H1 (cell line): Measurements from ENCODE around the gene CYGB. TPM values are rescaled to one million over a fixed set of nuclear protein-coding genes. Genes with fewer than 3 reads are reported as not detected.
A peak's percentile ranks its signal among the peaks of the same experiment; 100 is the strongest.

ENCODE experiments used
- CTCF ChIA-PET: fragments of 300-600 bp; sonication (Branson Sonifier 250); formaldehyde crosslinking; loops from one replicate; lab custom pipeline; 2021; ENCODE audit not compliant: partially characterized antibody; lab: Charles Lee
- POLR2A ChIA-PET: fragments of 300-600 bp; sonication (Branson Sonifier 250); formaldehyde crosslinking; loops from one replicate; lab custom pipeline; 2021; ENCODE audit warnings: inconsistent platforms; ENCODE audit not compliant: partially characterized antibody; lab: Charles Lee
- DNase-seq, 2 experiments: peaks; one replicate each; pipeline versions ENCODE4 v3.0.0 to v3.0.0-alpha.2; 2010 to 2022; ENCODE audit warnings: low spot score in 2 of 2, low read depth in 1 of 2, mixed read lengths in 1 of 2
- FAIRE-seq: peaks from 2 replicates; lab custom pipeline; 2011; peaks lifted over from hg19 to GRCh38; lab: Jason Lieb, UNC
- H2AFZ ChIP-seq: 2 replicates; pipeline ENCODE4 v1.8.1; 2012; ENCODE audit warnings: low read length, inconsistent platforms
- H2AK5ac ChIP-seq: 2 replicates; pipeline ENCODE4 v1.6.1; 2013; ENCODE audit warnings: low read depth, low read length
- H2BK120ac ChIP-seq: replicated peaks from 2 replicates; pipeline ENCODE3; 2013; ENCODE audit warnings: low read depth, low read length, inconsistent platforms
- H2BK12ac ChIP-seq: 2 replicates; pipeline ENCODE4 v1.6.1; 2013; ENCODE audit warnings: low read depth, low read length
- H2BK15ac ChIP-seq: 2 replicates; pipeline ENCODE4 v1.6.1; 2013; ENCODE audit warnings: low read length
- H2BK20ac ChIP-seq: 2 replicates; pipeline ENCODE4 v1.6.1; 2013; ENCODE audit warnings: low read length
- H2BK5ac ChIP-seq: 2 replicates; pipeline ENCODE4 v1.6.1; 2013; ENCODE audit warnings: low read depth, low read length
- H3K14ac ChIP-seq: 2 replicates; pipeline ENCODE4 v1.6.1; 2013; ENCODE audit warnings: inconsistent platforms; ENCODE audit not compliant: insufficient read length
- H3K18ac ChIP-seq: 2 replicates; pipeline ENCODE4 v1.6.1; 2013; ENCODE audit warnings: low read length; ENCODE audit errors: extremely low read depth
- H3K23ac ChIP-seq: 2 replicates; pipeline ENCODE4 v1.6.1; 2013; ENCODE audit warnings: inconsistent platforms; ENCODE audit not compliant: insufficient read length
- H3K23me2 ChIP-seq: 2 replicates; pipeline ENCODE4 v1.6.1; 2013; ENCODE audit warnings: low read depth, low read length
- H3K27ac ChIP-seq: 2 replicates; pipeline ENCODE4 v1.6.1; 2011; ENCODE audit warnings: low read depth, low read length, inconsistent platforms
- H3K27me3 ChIP-seq, 4 experiments: replicated peaks in 1 of 4; 1 replicate in 1 of 4; 2 replicates in 3 of 4; pipeline versions ENCODE4 v1.6.1 to v1.8.1; 2011 to 2013; ENCODE audit warnings: low read length in 3 of 4, mild to moderate bottlenecking in 3 of 4, inconsistent platforms in 2 of 4, mixed read lengths in 2 of 4, moderate library complexity in 1 of 4; ENCODE audit not compliant: control insufficient read depth in 3 of 4, insufficient read depth in 3 of 4; ENCODE audit errors: extremely low read depth in 1 of 4
- H3K36me3 ChIP-seq, 4 experiments: 2 replicates each; pipeline versions ENCODE4 v1.6.1 to v1.8.1; 2011 to 2013; ENCODE audit warnings: mild to moderate bottlenecking in 4 of 4, low read length in 3 of 4, moderate library complexity in 2 of 4, control low read depth in 1 of 4, inconsistent platforms in 1 of 4; ENCODE audit not compliant: insufficient read depth in 4 of 4, control insufficient read depth in 2 of 4
- H3K4ac ChIP-seq: replicated peaks from 2 replicates; pipeline ENCODE3; 2013; ENCODE audit warnings: low read length, low read depth, mixed read lengths, inconsistent platforms; ENCODE audit not compliant: insufficient read length
- H3K4me1 ChIP-seq, 4 experiments: replicated peaks in 1 of 4; 1 replicate in 1 of 4; 2 replicates in 3 of 4; pipeline versions ENCODE4 v1.6.1 to v1.8.1; 2011 to 2013; ENCODE audit warnings: low read length in 3 of 4, inconsistent platforms in 2 of 4, mixed read lengths in 1 of 4; ENCODE audit not compliant: insufficient read depth in 4 of 4, control insufficient read depth in 3 of 4
- H3K4me2 ChIP-seq, 2 experiments: 2 replicates each; pipeline versions ENCODE4 v1.6.1 to v1.8.1; 2011 to 2013; ENCODE audit warnings: low read depth in 2 of 2, low read length in 2 of 2, control low read depth in 1 of 2, inconsistent platforms in 1 of 2, mild to moderate bottlenecking in 1 of 2; ENCODE audit not compliant: insufficient read depth in 1 of 2
- H3K4me3 ChIP-seq, 4 experiments: fragments of 200-600, 300-600 bp in 1 of 4; sonication (generic), shearing (Covaris generic), sonication (Bioruptor Twin) in 1 of 4; 2 replicates each; pipeline versions ENCODE4 v1.5.1 to v1.8.1; 2011 to 2016; ENCODE audit warnings: low read length in 4 of 4, low read depth in 3 of 4, control low read depth in 2 of 4, inconsistent platforms in 2 of 4, mild to moderate bottlenecking in 2 of 4, mixed read lengths in 1 of 4, moderate library complexity in 1 of 4; ENCODE audit not compliant: insufficient read depth in 2 of 4; ENCODE audit errors: extremely low read depth in 1 of 4
- H3K56ac ChIP-seq: replicated peaks from 2 replicates; pipeline ENCODE3; 2013; ENCODE audit warnings: low read depth, mild to moderate bottlenecking, mixed read lengths, low read length, inconsistent platforms; ENCODE audit not compliant: insufficient read length
- H3K79me1 ChIP-seq: 2 replicates; pipeline ENCODE4 v1.6.1; 2013; ENCODE audit warnings: low read depth, low read length, control low read depth
- H3K79me2 ChIP-seq, 2 experiments: 2 replicates each; pipeline versions ENCODE4 v1.6.1 to v1.8.1; 2012 to 2013; ENCODE audit warnings: low read length in 2 of 2, mild to moderate bottlenecking in 2 of 2, inconsistent platforms in 1 of 2; ENCODE audit not compliant: insufficient read depth in 2 of 2, control insufficient read depth in 1 of 2
- H3K9ac ChIP-seq, 4 experiments: replicated peaks in 1 of 4; 1 replicate in 1 of 4; 2 replicates in 3 of 4; pipeline versions ENCODE4 v1.6.1 to v1.8.1; 2011 to 2013; ENCODE audit warnings: low read depth in 3 of 4, low read length in 3 of 4, control low read depth in 2 of 4, mild to moderate bottlenecking in 2 of 4, moderate library complexity in 2 of 4, inconsistent platforms in 1 of 4; ENCODE audit errors: extremely low read depth in 1 of 4
- H3K9me3 ChIP-seq, 2 experiments: 2 replicates each; pipeline versions ENCODE4 v1.6.1 to v1.8.1; 2012 to 2013; ENCODE audit warnings: mild to moderate bottlenecking in 2 of 2, moderate library complexity in 2 of 2, control low read depth in 1 of 2, inconsistent platforms in 1 of 2, low read depth in 1 of 2, low read length in 1 of 2, mixed read lengths in 1 of 2; ENCODE audit not compliant: insufficient read depth in 2 of 2
- H4K20me1 ChIP-seq, 2 experiments: replicated peaks in 1 of 2; 2 replicates each; pipeline versions ENCODE3 to v1.8.1; 2011 to 2013; ENCODE audit warnings: inconsistent platforms in 2 of 2, low read length in 2 of 2, mild to moderate bottlenecking in 1 of 2; ENCODE audit not compliant: insufficient read depth in 2 of 2, control insufficient read depth in 1 of 2
- H4K5ac ChIP-seq: 2 replicates; pipeline ENCODE4 v1.6.1; 2013; ENCODE audit warnings: low read length, low read depth, mixed read lengths, inconsistent platforms; ENCODE audit not compliant: insufficient read length
- H4K8ac ChIP-seq: 2 replicates; pipeline ENCODE4 v1.8.0; 2013; ENCODE audit warnings: mild to moderate bottlenecking, moderate library complexity, low read length, inconsistent platforms; ENCODE audit not compliant: insufficient read depth; ENCODE audit errors: extremely low read depth
- H4K91ac ChIP-seq: replicated peaks from 2 replicates; pipeline ENCODE3; 2013; ENCODE audit warnings: low read length, mixed read lengths, inconsistent platforms; ENCODE audit not compliant: insufficient read length
- CEBPB ChIP-seq: IDR thresholded peaks from 2 replicates; pipeline ENCODE4 v1.6.1; 2012; ENCODE audit warnings: low read depth, low read length
- EGR1 ChIP-seq: IDR thresholded peaks from 2 replicates; pipeline ENCODE4 v1.6.1; 2011; ENCODE audit warnings: low read depth, low read length, borderline replicate concordance
- PHF8 ChIP-seq: fragments of 200-600 bp; sonication (generic); conservative IDR thresholded peaks from 2 replicates; pipeline ENCODE4 v1.7.1; 2012; ENCODE audit warnings: low read depth, mild to moderate bottlenecking, inconsistent platforms, low read length, moderate library complexity
- SP4 ChIP-seq: IDR thresholded peaks from 2 replicates; pipeline ENCODE4 v1.6.1; 2012; ENCODE audit warnings: low read length, inconsistent platforms
- WGBS, 2 experiments: shearing (Covaris generic) in 1 of 2; methylation state at CpG; one replicate each; pipeline versions ENCODE4 v1.1.6 to v1.1.7; 2013 to 2015; ENCODE audit warnings: low lambda C conversion rate in 2 of 2, mixed read lengths in 2 of 2, inconsistent platforms in 1 of 2, low coverage in 1 of 2, missing lambda C conversion rate in 1 of 2; ENCODE audit not compliant: insufficient replicate concordance in 2 of 2, insufficient coverage in 1 of 2, insufficient read length in 1 of 2; ENCODE audit errors: extremely low coverage in 1 of 2, missing lambda C conversion rate in 1 of 2; 5-methylcytosine and 5-hydroxymethylcytosine counted together
- polyA plus RNA-seq, 7 experiments: library from polyadenylated mRNA; depleted of rRNA in 3 of 7; stranded (reverse) in 5 of 7; unstranded in 2 of 7; fragments of >200 nt in 5 of 7; fragments of 200-250 nt in 2 of 7; gene quantifications; 1 replicate in 5 of 7; 2 replicates in 1 of 7; 4 replicates in 1 of 7; pipeline versions ENCODE4 v1.2.1 to v1.2.3, GENCODE V29; 2011 to 2013; ENCODE audit warnings: missing spikeins in 2 of 7, mixed read lengths in 2 of 7
- total RNA-seq: library from RNA; stranded (reverse); fragmentation: NEBNext Ultra II Directional; extraction: Animal tissue kit (Norgen Biotek cat#: 25700); gene quantifications from 2 replicates; pipeline ENCODE4 v1.2.1, GENCODE V29; 2021

The CYGB gene
- total and polyA plus RNA-seq, 2 of the 8 experiments (the other 6 are each of a cell fraction or from before 2014, with no cell fraction given), result 2.7 to 3.7 TPM

- H2BK20ac ChIP-seq, result no peak overlapping the region
- no peak overlapping the region for H2BK12ac ChIP-seq
- no peak overlapping the region for H4K91ac ChIP-seq
- no peaks in the 10 kb centered on the region; a peak in 1 of 4 replicates for H3K79me2 ChIP-seq
- FAIRE-seq, result no peak
- H4K20me1 ChIP-seq, result peaks cover 0 to 7% of the 10 kb centered on the region in 2 experiments
- 0 out of 2 replicates have a peak overlapping the region, but pooled peaks have one; percentile 50 for H2BK5ac ChIP-seq
- no peak for TF ChIP-seq PHF8
- TF ChIP-seq CEBPB, result no peak
- TF ChIP-seq SP4, result no peak
- no peak for TF ChIP-seq EGR1
- H3K23me2 ChIP-seq, result peaks cover 6% of the 10 kb centered on the region; the same call in 1 of the 2 replicates
- no peak overlapping the region for H3K4me2 ChIP-seq
- H3K4me3 ChIP-seq, result no peak overlapping the region
- H3K18ac ChIP-seq, result no peak overlapping the region
- H2BK15ac ChIP-seq, result no peak overlapping the region
- no peak overlapping the region for H3K14ac ChIP-seq
- no peak overlapping the region for H2BK120ac ChIP-seq
- ChIA-PET CTCF (interaction anchor here (0.6 to 15.6 kb wide), 34 partner anchors 8 to 271 kb away, joined by 3 to 260 read pairs (median 6); partner anchors contain the start of genes AANAT, CYGB and RHBDF2), POLR2A (interaction anchor here (1.2 to 3.7 kb wide), 4 partner anchors 12 to 21 kb away, joined by 4 to 27 read pairs (median 5); no protein-coding TSS in a partner anchor)
- H4K8ac ChIP-seq, result no peak overlapping the region
- DNase-seq, result no peak
- H3K79me1 ChIP-seq, result no peaks in the 10 kb centered on the region
- H3K4ac ChIP-seq, result no peak overlapping the region
- H3K27me3 ChIP-seq, result no peaks in the 10 kb centered on the region; a peak in 1 of 7 replicates
- no peaks in the 10 kb centered on the region for H3K36me3 ChIP-seq
- no peak overlapping the region for H3K9ac ChIP-seq
- H3K23ac ChIP-seq, result no peak overlapping the region
- H3K9me3 ChIP-seq, result no peaks in the 10 kb centered on the region
- no peak overlapping the region for H3K27ac ChIP-seq
- H3K4me1 ChIP-seq, result peaks cover 4 to 34% (median 10%) of the 10 kb centered on the region in 4 experiments
- no peak overlapping the region for H2AFZ ChIP-seq
- no peak overlapping the region for H4K5ac ChIP-seq
- no peak overlapping the region for H3K56ac ChIP-seq
- no peak overlapping the region for H2AK5ac ChIP-seq
- 78% methylated on average over 13 of the region's 13 CpGs; no CpG with 5 or more reads in 1 of the 2 experiments for WGBS, 2 experiments
Measured at GRCh38 chr17:76545918-76546555, 8.5 kb upstream of the CYGB start.
